H1 (cell line): ENCODE measurements around the gene POU2F1. TPM values are rescaled to one million over a fixed set of nuclear protein-coding genes. Genes with fewer than 3 reads are reported as not detected.

Experiments
- CTCF ChIA-PET: fragments of 300-600 bp; sonication (Branson Sonifier 250); formaldehyde crosslinking; loops from one replicate; lab custom pipeline; 2021; ENCODE audit not compliant: partially characterized antibody; lab: Charles Lee
- POLR2A ChIA-PET: fragments of 300-600 bp; sonication (Branson Sonifier 250); formaldehyde crosslinking; loops from one replicate; lab custom pipeline; 2021; ENCODE audit warnings: inconsistent platforms; ENCODE audit not compliant: partially characterized antibody; lab: Charles Lee
- DNase-seq, 2 experiments: peaks; one replicate each; pipeline versions ENCODE4 v3.0.0 to v3.0.0-alpha.2; 2010 to 2022; ENCODE audit warnings: low spot score in 2 of 2, low read depth in 1 of 2, mixed read lengths in 1 of 2
- FAIRE-seq: peaks from 2 replicates; lab custom pipeline; 2011; peaks lifted over from hg19 to GRCh38; lab: Jason Lieb, UNC
- H2AFZ ChIP-seq: 2 replicates; pipeline ENCODE4 v1.8.1; 2012; ENCODE audit warnings: low read length, inconsistent platforms
- H2AK5ac ChIP-seq: 2 replicates; pipeline ENCODE4 v1.6.1; 2013; ENCODE audit warnings: low read depth, low read length
- H2BK120ac ChIP-seq: replicated peaks from 2 replicates; pipeline ENCODE3; 2013; ENCODE audit warnings: low read depth, low read length, inconsistent platforms
- H2BK12ac ChIP-seq: 2 replicates; pipeline ENCODE4 v1.6.1; 2013; ENCODE audit warnings: low read depth, low read length
- H2BK15ac ChIP-seq: 2 replicates; pipeline ENCODE4 v1.6.1; 2013; ENCODE audit warnings: low read length
- H2BK20ac ChIP-seq: 2 replicates; pipeline ENCODE4 v1.6.1; 2013; ENCODE audit warnings: low read length
- H2BK5ac ChIP-seq: 2 replicates; pipeline ENCODE4 v1.6.1; 2013; ENCODE audit warnings: low read depth, low read length
- H3K14ac ChIP-seq: 2 replicates; pipeline ENCODE4 v1.6.1; 2013; ENCODE audit warnings: inconsistent platforms; ENCODE audit not compliant: insufficient read length
- H3K18ac ChIP-seq: 2 replicates; pipeline ENCODE4 v1.6.1; 2013; ENCODE audit warnings: low read length; ENCODE audit errors: extremely low read depth
- H3K23ac ChIP-seq: 2 replicates; pipeline ENCODE4 v1.6.1; 2013; ENCODE audit warnings: inconsistent platforms; ENCODE audit not compliant: insufficient read length
- H3K23me2 ChIP-seq: 2 replicates; pipeline ENCODE4 v1.6.1; 2013; ENCODE audit warnings: low read depth, low read length
- H3K27ac ChIP-seq: 2 replicates; pipeline ENCODE4 v1.6.1; 2011; ENCODE audit warnings: low read depth, low read length, inconsistent platforms
- H3K27me3 ChIP-seq, 4 experiments: replicated peaks in 1 of 4; 1 replicate in 1 of 4; 2 replicates in 3 of 4; pipeline versions ENCODE4 v1.6.1 to v1.8.1; 2011 to 2013; ENCODE audit warnings: low read length in 3 of 4, mild to moderate bottlenecking in 3 of 4, inconsistent platforms in 2 of 4, mixed read lengths in 2 of 4, moderate library complexity in 1 of 4; ENCODE audit not compliant: control insufficient read depth in 3 of 4, insufficient read depth in 3 of 4; ENCODE audit errors: extremely low read depth in 1 of 4
- H3K36me3 ChIP-seq, 4 experiments: 2 replicates each; pipeline versions ENCODE4 v1.6.1 to v1.8.1; 2011 to 2013; ENCODE audit warnings: mild to moderate bottlenecking in 4 of 4, low read length in 3 of 4, moderate library complexity in 2 of 4, control low read depth in 1 of 4, inconsistent platforms in 1 of 4; ENCODE audit not compliant: insufficient read depth in 4 of 4, control insufficient read depth in 2 of 4
- H3K4ac ChIP-seq: replicated peaks from 2 replicates; pipeline ENCODE3; 2013; ENCODE audit warnings: low read length, low read depth, mixed read lengths, inconsistent platforms; ENCODE audit not compliant: insufficient read length
- H3K4me1 ChIP-seq, 4 experiments: replicated peaks in 1 of 4; 1 replicate in 1 of 4; 2 replicates in 3 of 4; pipeline versions ENCODE4 v1.6.1 to v1.8.1; 2011 to 2013; ENCODE audit warnings: low read length in 3 of 4, inconsistent platforms in 2 of 4, mixed read lengths in 1 of 4; ENCODE audit not compliant: insufficient read depth in 4 of 4, control insufficient read depth in 3 of 4
- H3K4me2 ChIP-seq, 2 experiments: 2 replicates each; pipeline versions ENCODE4 v1.6.1 to v1.8.1; 2011 to 2013; ENCODE audit warnings: low read depth in 2 of 2, low read length in 2 of 2, control low read depth in 1 of 2, inconsistent platforms in 1 of 2, mild to moderate bottlenecking in 1 of 2; ENCODE audit not compliant: insufficient read depth in 1 of 2
- H3K4me3 ChIP-seq, 4 experiments: fragments of 200-600, 300-600 bp in 1 of 4; sonication (generic), shearing (Covaris generic), sonication (Bioruptor Twin) in 1 of 4; 2 replicates each; pipeline versions ENCODE4 v1.5.1 to v1.8.1; 2011 to 2016; ENCODE audit warnings: low read length in 4 of 4, low read depth in 3 of 4, control low read depth in 2 of 4, inconsistent platforms in 2 of 4, mild to moderate bottlenecking in 2 of 4, mixed read lengths in 1 of 4, moderate library complexity in 1 of 4; ENCODE audit not compliant: insufficient read depth in 2 of 4; ENCODE audit errors: extremely low read depth in 1 of 4
- H3K56ac ChIP-seq: replicated peaks from 2 replicates; pipeline ENCODE3; 2013; ENCODE audit warnings: low read depth, mild to moderate bottlenecking, mixed read lengths, low read length, inconsistent platforms; ENCODE audit not compliant: insufficient read length
- H3K79me1 ChIP-seq: 2 replicates; pipeline ENCODE4 v1.6.1; 2013; ENCODE audit warnings: low read depth, low read length, control low read depth
- H3K79me2 ChIP-seq, 2 experiments: 2 replicates each; pipeline versions ENCODE4 v1.6.1 to v1.8.1; 2012 to 2013; ENCODE audit warnings: low read length in 2 of 2, mild to moderate bottlenecking in 2 of 2, inconsistent platforms in 1 of 2; ENCODE audit not compliant: insufficient read depth in 2 of 2, control insufficient read depth in 1 of 2
- H3K9ac ChIP-seq, 4 experiments: replicated peaks in 1 of 4; 1 replicate in 1 of 4; 2 replicates in 3 of 4; pipeline versions ENCODE4 v1.6.1 to v1.8.1; 2011 to 2013; ENCODE audit warnings: low read depth in 3 of 4, low read length in 3 of 4, control low read depth in 2 of 4, mild to moderate bottlenecking in 2 of 4, moderate library complexity in 2 of 4, inconsistent platforms in 1 of 4; ENCODE audit errors: extremely low read depth in 1 of 4
- H3K9me3 ChIP-seq, 2 experiments: 2 replicates each; pipeline versions ENCODE4 v1.6.1 to v1.8.1; 2012 to 2013; ENCODE audit warnings: mild to moderate bottlenecking in 2 of 2, moderate library complexity in 2 of 2, control low read depth in 1 of 2, inconsistent platforms in 1 of 2, low read depth in 1 of 2, low read length in 1 of 2, mixed read lengths in 1 of 2; ENCODE audit not compliant: insufficient read depth in 2 of 2
- H4K20me1 ChIP-seq, 2 experiments: replicated peaks in 1 of 2; 2 replicates each; pipeline versions ENCODE3 to v1.8.1; 2011 to 2013; ENCODE audit warnings: inconsistent platforms in 2 of 2, low read length in 2 of 2, mild to moderate bottlenecking in 1 of 2; ENCODE audit not compliant: insufficient read depth in 2 of 2, control insufficient read depth in 1 of 2
- H4K5ac ChIP-seq: 2 replicates; pipeline ENCODE4 v1.6.1; 2013; ENCODE audit warnings: low read length, low read depth, mixed read lengths, inconsistent platforms; ENCODE audit not compliant: insufficient read length
- H4K8ac ChIP-seq: 2 replicates; pipeline ENCODE4 v1.8.0; 2013; ENCODE audit warnings: mild to moderate bottlenecking, moderate library complexity, low read length, inconsistent platforms; ENCODE audit not compliant: insufficient read depth; ENCODE audit errors: extremely low read depth
- H4K91ac ChIP-seq: replicated peaks from 2 replicates; pipeline ENCODE3; 2013; ENCODE audit warnings: low read length, mixed read lengths, inconsistent platforms; ENCODE audit not compliant: insufficient read length
- ATF3 ChIP-seq: IDR thresholded peaks from 2 replicates; pipeline ENCODE4 v1.6.1; 2011; ENCODE audit warnings: low read depth, mild to moderate bottlenecking, low read length; ENCODE audit not compliant: insufficient read depth
- EP300 ChIP-seq, 2 experiments: IDR thresholded peaks; 1 replicate in 1 of 2; 2 replicates in 1 of 2; pipeline ENCODE4 v1.6.1; 2011 to 2012; ENCODE audit warnings: low read depth in 2 of 2, low read length in 2 of 2, mild to moderate bottlenecking in 2 of 2, borderline replicate concordance in 1 of 2, inconsistent platforms in 1 of 2, moderate library complexity in 1 of 2
- EZH2 ChIP-seq: fragments of 200-600 bp; sonication (generic); IDR thresholded peaks from 2 replicates; pipeline ENCODE4 v1.7.1; 2012; ENCODE audit warnings: low read depth, mild to moderate bottlenecking, moderate library complexity, low read length, inconsistent platforms; ENCODE audit not compliant: severe bottlenecking
- SIN3A ChIP-seq, 2 experiments: IDR thresholded peaks in 1 of 2; conservative IDR thresholded peaks in 1 of 2; 2 replicates each; pipeline ENCODE4 v1.6.1; 2011 to 2012; ENCODE audit warnings: low read length in 2 of 2, improper control_type of control experiment in 1 of 2, low read depth in 1 of 2, mild to moderate bottlenecking in 1 of 2
- WGBS, 2 experiments: shearing (Covaris generic) in 1 of 2; methylation state at CpG; one replicate each; pipeline versions ENCODE4 v1.1.6 to v1.1.7; 2013 to 2015; ENCODE audit warnings: low lambda C conversion rate in 2 of 2, mixed read lengths in 2 of 2, inconsistent platforms in 1 of 2, low coverage in 1 of 2, missing lambda C conversion rate in 1 of 2; ENCODE audit not compliant: insufficient replicate concordance in 2 of 2, insufficient coverage in 1 of 2, insufficient read length in 1 of 2; ENCODE audit errors: extremely low coverage in 1 of 2, missing lambda C conversion rate in 1 of 2; 5-methylcytosine and 5-hydroxymethylcytosine counted together
- polyA plus RNA-seq, 7 experiments: library from polyadenylated mRNA; depleted of rRNA in 3 of 7; stranded (reverse) in 5 of 7; unstranded in 2 of 7; fragments of >200 nt in 5 of 7; fragments of 200-250 nt in 2 of 7; gene quantifications; 1 replicate in 5 of 7; 2 replicates in 1 of 7; 4 replicates in 1 of 7; pipeline versions ENCODE4 v1.2.1 to v1.2.3, GENCODE V29; 2011 to 2013; ENCODE audit warnings: missing spikeins in 2 of 7, mixed read lengths in 2 of 7
- total RNA-seq: library from RNA; stranded (reverse); fragmentation: NEBNext Ultra II Directional; extraction: Animal tissue kit (Norgen Biotek cat#: 25700); gene quantifications from 2 replicates; pipeline ENCODE4 v1.2.1, GENCODE V29; 2021

The POU2F1 gene
- total and polyA plus RNA-seq, 2 of the 8 experiments (the other 6 are each of a cell fraction or from before 2014, with no cell fraction given), result 37.0 to 57.2 TPM

GRCh38 chr1:167455786-167456446, 235.2 kb downstream of the POU2F1 start:
- no peaks in the 10 kb centered on the region for H3K79me2 ChIP-seq
- no peak overlapping the region for H3K27ac ChIP-seq
- no peak overlapping the region for H3K56ac ChIP-seq
- H2BK20ac ChIP-seq, result peak overlapping the region; percentile 48; the same call in 1 of the 2 replicates
- H3K36me3 ChIP-seq, result no peaks in the 10 kb centered on the region
- DNase-seq, result peak in 1 of 2 experiments; percentile 68
- H3K23me2 ChIP-seq, result peaks cover 10% of the 10 kb centered on the region; the same call in 1 of the 2 replicates
- ChIA-PET POLR2A (interaction anchor here (0.6 to 2.6 kb wide), 5 partner anchors 9 to 236 kb away, joined by 3 to 8 read pairs (median 5); partner anchors contain the start of gene POU2F1), CTCF (interaction anchor here (0.6 to 6.3 kb wide), 16 partner anchors 10 to 250 kb away, joined by 3 to 54 read pairs (median 7); no protein-coding TSS in a partner anchor)
- H3K23ac ChIP-seq, result no peak overlapping the region
- H3K79me1 ChIP-seq, result no peaks in the 10 kb centered on the region
- peaks cover 0 to 15% (median 4%) of the 10 kb centered on the region in 4 experiments; a peak in 6 of 7 replicates for H3K4me1 ChIP-seq
- no peak overlapping the region for H4K8ac ChIP-seq
- no peak overlapping the region for H2BK120ac ChIP-seq
- H3K9ac ChIP-seq, result no peak overlapping the region; a peak in 2 of 7 replicates
- H2AFZ ChIP-seq, result no peak overlapping the region
- no peak overlapping the region for H4K91ac ChIP-seq
- no peaks in the 10 kb centered on the region for H3K9me3 ChIP-seq
- H2BK15ac ChIP-seq, result 0 out of 2 replicates have a peak overlapping the region, but pooled peaks have one; percentile 61
- 22% methylated on average over 12 of the region's 23 CpGs; no CpG with 5 or more reads in 1 of the 2 experiments for WGBS, 2 experiments
- H4K5ac ChIP-seq, result no peak overlapping the region
- H2BK12ac ChIP-seq, result no peak overlapping the region; the same call in 1 of the 2 replicates
- peaks cover 0 to 28% (median 24%) of the 10 kb centered on the region in 4 experiments; a peak in 6 of 7 replicates for H3K27me3 ChIP-seq
- H3K4me2 ChIP-seq, result peak overlapping the region; percentile 88 to 93
- no peak overlapping the region; the same call in 1 of the 2 replicates for H3K18ac ChIP-seq
- no peak for FAIRE-seq
- H2AK5ac ChIP-seq, result no peak overlapping the region
- H3K4ac ChIP-seq, result no peak overlapping the region
- H2BK5ac ChIP-seq, result no peak overlapping the region
- H4K20me1 ChIP-seq, result no peaks in the 10 kb centered on the region
- H3K4me3 ChIP-seq, result peak overlapping the region; percentile 61 to 67 (median 64)
- H3K14ac ChIP-seq, result no peak overlapping the region
- TF ChIP-seq EP300 (IDR thresholded peaks at IDR 0.05; ENCODE audit: borderline replicate concordance in 1 of 2, low read depth in 2 of 2, low read length in 2 of 2) (no peak), EZH2 (peak; percentile 20), ATF3 (no peak), SIN3A (conservative IDR thresholded peaks at IDR 0.05 in 1 of 2, IDR thresholded peaks at IDR 0.05 in 1 of 2; ENCODE audit: low read depth in 1 of 2, low read length in 2 of 2) (no peak)
